ENCODE measurements around the gene XXYLT1.

The XXYLT1 gene

GRCh38 chr3:195133462-195133861 lies 137.5 kb downstream of the XXYLT1 start:
- no peak overlapping the region for H3K27ac ChIP-seq (ENCODE audit: low read depth, low read length)
- H3K9me3 ChIP-seq (ENCODE audit: insufficient read depth, low read length): no peaks in the 10 kb centered on the region
- H3K36me3 ChIP-seq (ENCODE audit: low read length): no peaks in the 10 kb centered on the region
- H3K27me3 ChIP-seq (ENCODE audit: low read length): no peaks in the 10 kb centered on the region
- TF ChIP-seq, protein P1, sequence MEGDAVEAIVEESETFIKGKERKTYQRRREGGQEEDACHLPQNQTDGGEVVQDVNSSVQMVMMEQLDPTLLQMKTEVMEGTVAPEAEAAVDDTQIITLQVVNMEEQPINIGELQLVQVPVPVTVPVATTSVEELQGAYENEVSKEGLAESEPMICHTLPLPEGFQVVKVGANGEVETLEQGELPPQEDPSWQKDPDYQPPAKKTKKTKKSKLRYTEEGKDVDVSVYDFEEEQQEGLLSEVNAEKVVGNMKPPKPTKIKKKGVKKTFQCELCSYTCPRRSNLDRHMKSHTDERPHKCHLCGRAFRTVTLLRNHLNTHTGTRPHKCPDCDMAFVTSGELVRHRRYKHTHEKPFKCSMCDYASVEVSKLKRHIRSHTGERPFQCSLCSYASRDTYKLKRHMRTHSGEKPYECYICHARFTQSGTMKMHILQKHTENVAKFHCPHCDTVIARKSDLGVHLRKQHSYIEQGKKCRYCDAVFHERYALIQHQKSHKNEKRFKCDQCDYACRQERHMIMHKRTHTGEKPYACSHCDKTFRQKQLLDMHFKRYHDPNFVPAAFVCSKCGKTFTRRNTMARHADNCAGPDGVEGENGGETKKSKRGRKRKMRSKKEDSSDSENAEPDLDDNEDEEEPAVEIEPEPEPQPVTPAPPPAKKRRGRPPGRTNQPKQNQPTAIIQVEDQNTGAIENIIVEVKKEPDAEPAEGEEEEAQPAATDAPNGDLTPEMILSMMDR (IDR thresholded peaks at IDR 0.05; ENCODE audit: insufficient read depth, low read length, poor library complexity, severe bottlenecking): no peak
- TF ChIP-seq EZH2phosphoT487 (conservative IDR thresholded peaks at IDR 0.05; ENCODE audit: low read length): no peak
- H2AFZ ChIP-seq (ENCODE audit: low read depth, low read length, severe bottlenecking): no peak overlapping the region
- no peak overlapping the region for H3K4me2 ChIP-seq (ENCODE audit: low read depth, low read length, poor library complexity, severe bottlenecking)
- H3F3A ChIP-seq (ENCODE audit: insufficient read depth): no peaks in the 10 kb centered on the region
- H3K4me3 ChIP-seq (ENCODE audit: insufficient read depth, low read length, poor library complexity, severe bottlenecking): no peak overlapping the region
- H4K20me1 ChIP-seq (ENCODE audit: low read depth, low read length): no peaks in the 10 kb centered on the region
- no peaks in the 10 kb centered on the region for H3K9me2 ChIP-seq (replicated peaks; ENCODE audit: insufficient read depth, low read length)
- H3K9ac ChIP-seq (ENCODE audit: low read length): no peak overlapping the region
- H3K79me2 ChIP-seq (ENCODE audit: insufficient read depth, low read length): no peaks in the 10 kb centered on the region

DNA sequence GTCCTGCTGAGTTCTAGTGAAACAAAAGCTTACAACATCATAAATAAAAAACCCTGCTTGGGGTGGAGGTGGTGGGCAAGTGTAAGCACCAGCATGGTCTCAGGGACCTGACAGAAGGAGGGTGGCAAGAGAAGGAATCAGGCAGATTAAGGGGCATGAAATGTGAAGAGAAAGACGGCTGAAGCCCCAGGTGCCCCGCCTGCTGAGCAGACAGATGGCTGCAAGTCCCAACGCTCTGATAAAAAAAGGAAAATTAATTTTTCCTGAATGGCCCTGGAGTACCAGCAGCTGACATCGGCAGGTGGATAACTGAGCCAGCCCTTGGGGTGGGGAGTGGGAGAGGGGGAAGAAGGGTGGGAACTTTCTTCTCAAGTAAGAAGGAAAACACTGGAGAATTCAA lies 137.9 kb downstream of the XXYLT1 start:
- Histone ChIP-seq H3K36me3 (ENCODE audit: low read length) (no peaks in the 10 kb centered on the region), H4K20me1 (ENCODE audit: low read depth, low read length) (no peaks in the 10 kb centered on the region), H3K9ac (ENCODE audit: low read length) (no peak overlapping the region), H3K4me2 (ENCODE audit: low read depth, low read length, poor library complexity, severe bottlenecking) (no peak overlapping the region), H3K79me2 (ENCODE audit: insufficient read depth, low read length) (no peaks in the 10 kb centered on the region), H3F3A (ENCODE audit: insufficient read depth) (no peaks in the 10 kb centered on the region), H3K9me2 (replicated peaks; ENCODE audit: insufficient read depth, low read length) (no peaks in the 10 kb centered on the region), H2AFZ (ENCODE audit: low read depth, low read length, severe bottlenecking) (no peak overlapping the region), H3K9me3 (ENCODE audit: insufficient read depth, low read length) (no peaks in the 10 kb centered on the region), H3K27me3 (ENCODE audit: low read length) (no peaks in the 10 kb centered on the region), H3K4me3 (ENCODE audit: insufficient read depth, low read length, poor library complexity, severe bottlenecking) (no peak overlapping the region), H3K27ac (ENCODE audit: low read depth, low read length) (no peak overlapping the region)
- no peak for TF ChIP-seq EZH2phosphoT487 (conservative IDR thresholded peaks at IDR 0.05; ENCODE audit: low read length)
- TF ChIP-seq, protein P1 (IDR thresholded peaks at IDR 0.05; ENCODE audit: insufficient read depth, low read length, poor library complexity, severe bottlenecking): no peak

GRCh38 chr3:195131176-195131575 lies 139.8 kb downstream of the XXYLT1 start:
- H3K9ac ChIP-seq (ENCODE audit: low read length): no peak overlapping the region
- no peak overlapping the region for H2AFZ ChIP-seq (ENCODE audit: low read depth, low read length, severe bottlenecking)
- TF ChIP-seq, protein P1 (IDR thresholded peaks at IDR 0.05; ENCODE audit: insufficient read depth, low read length, poor library complexity, severe bottlenecking): no peak
- TF ChIP-seq EZH2phosphoT487 (conservative IDR thresholded peaks at IDR 0.05; ENCODE audit: low read length): no peak
- no peaks in the 10 kb centered on the region for H3K9me3 ChIP-seq (ENCODE audit: insufficient read depth, low read length)
- no peaks in the 10 kb centered on the region for H3K9me2 ChIP-seq (replicated peaks; ENCODE audit: insufficient read depth, low read length)
- no peaks in the 10 kb centered on the region for H3K27me3 ChIP-seq (ENCODE audit: low read length)
- no peaks in the 10 kb centered on the region for H3K36me3 ChIP-seq (ENCODE audit: low read length)
- no peaks in the 10 kb centered on the region for H3K79me2 ChIP-seq (ENCODE audit: insufficient read depth, low read length)
- no peaks in the 10 kb centered on the region for H4K20me1 ChIP-seq (ENCODE audit: low read depth, low read length)
- no peak overlapping the region for H3K4me2 ChIP-seq (ENCODE audit: low read depth, low read length, poor library complexity, severe bottlenecking)
- H3F3A ChIP-seq (ENCODE audit: insufficient read depth): no peaks in the 10 kb centered on the region
- H3K4me3 ChIP-seq (ENCODE audit: insufficient read depth, low read length, poor library complexity, severe bottlenecking): no peak overlapping the region
- H3K27ac ChIP-seq (ENCODE audit: low read depth, low read length): no peak overlapping the region

Data from SU-DHL-6 (cell line).